Liver (tissue), 9 donors: ENCODE data around the gene GRIK2. TPM values are rescaled to one million over a fixed set of nuclear protein-coding genes. Genes with fewer than 3 reads are reported as not detected.

Source experiments
- DNase-seq: peaks from one replicate; pipeline ENCODE4 v3.0.0-alpha.2; 2017; ENCODE audit warnings: low spot score
- H3K27ac ChIP-seq, 2 donors: one replicate each; pipeline ENCODE4 v1.7.0; 2013; ENCODE audit warnings: inconsistent platforms in 2 of 2, low read length in 2 of 2, control low read depth in 1 of 2, low read depth in 1 of 2, mild to moderate bottlenecking in 1 of 2
- H3K27me3 ChIP-seq, 4 donors: one replicate each; pipeline versions ENCODE4 v1.6.1 to v1.7.0; 2013; ENCODE audit warnings: low read length in 3 of 4, inconsistent platforms in 1 of 4, mild to moderate bottlenecking in 1 of 4, moderate library complexity in 1 of 4; ENCODE audit not compliant: control insufficient read depth in 4 of 4, insufficient read depth in 4 of 4
- H3K36me3 ChIP-seq, 4 donors: one replicate each; pipeline versions ENCODE4 v1.6.1 to v1.7.0; 2013; ENCODE audit warnings: low read length in 3 of 4, mild to moderate bottlenecking in 3 of 4, low read depth in 1 of 4, moderate library complexity in 1 of 4; ENCODE audit not compliant: control insufficient read depth in 4 of 4, insufficient read depth in 3 of 4
- H3K4me1 ChIP-seq, 4 donors: one replicate each; pipeline versions ENCODE4 v1.6.1 to v1.7.0; 2013; ENCODE audit warnings: low read length in 3 of 4, mild to moderate bottlenecking in 3 of 4, moderate library complexity in 1 of 4; ENCODE audit not compliant: control insufficient read depth in 4 of 4, insufficient read depth in 4 of 4
- H3K4me3 ChIP-seq, 3 donors: one replicate each; pipeline versions ENCODE4 v1.6.1 to v1.7.0; 2013; ENCODE audit warnings: low read length in 3 of 3, control low read depth in 1 of 3, low read depth in 1 of 3, mild to moderate bottlenecking in 1 of 3
- H3K9ac ChIP-seq, 2 donors: one replicate each; pipeline ENCODE4 v1.7.0; 2013; ENCODE audit warnings: low read length in 2 of 2, mild to moderate bottlenecking in 2 of 2, moderate library complexity in 2 of 2, control low read depth in 1 of 2, low read depth in 1 of 2
- H3K9me3 ChIP-seq, 4 donors: one replicate each; pipeline versions ENCODE4 v1.6.1 to v1.7.0; 2013; ENCODE audit warnings: low read length in 3 of 4; ENCODE audit not compliant: control insufficient read depth in 4 of 4
- CTCF ChIP-seq: fragments of 150-350 bp; IDR thresholded peaks from 2 replicates; pipeline ENCODE4 v1.5.1; 2017; ENCODE audit warnings: improper control_type of control experiment, low read depth, low read length; ENCODE audit not compliant: missing input control
- EGR1 ChIP-seq, 2 donors: IDR thresholded peaks; 2 replicates each; pipeline ENCODE4 v1.6.1; 2016 to 2018; ENCODE audit warnings: antibody characterized with exemption in 2 of 2, low read depth in 2 of 2
- FOXA1 ChIP-seq: IDR thresholded peaks from 2 replicates; pipeline ENCODE4 v1.6.1; 2016; ENCODE audit warnings: antibody characterized with exemption
- FOXA2 ChIP-seq: IDR thresholded peaks from 2 replicates; pipeline ENCODE4 v1.6.1; 2016; ENCODE audit warnings: antibody characterized with exemption
- GABPA ChIP-seq, 2 donors: IDR thresholded peaks in 1 of 2; conservative IDR thresholded peaks in 1 of 2; 2 replicates each; pipeline ENCODE4 v1.6.1; 2016; ENCODE audit warnings: antibody characterized with exemption in 2 of 2, mild to moderate bottlenecking in 1 of 2, moderate library complexity in 1 of 2
- HNF4A ChIP-seq, 2 donors: conservative IDR thresholded peaks; 2 replicates each; pipeline ENCODE4 v1.6.1; 2016; ENCODE audit warnings: antibody characterized with exemption in 2 of 2, mild to moderate bottlenecking in 2 of 2
- HNF4G ChIP-seq: IDR thresholded peaks from 2 replicates; pipeline ENCODE4 v1.6.1; 2016; ENCODE audit warnings: antibody characterized with exemption
- JUND ChIP-seq, 2 donors: IDR thresholded peaks; 2 replicates each; pipeline ENCODE4 v1.6.1; 2016; ENCODE audit warnings: antibody characterized with exemption in 2 of 2
- MAX ChIP-seq: IDR thresholded peaks from 2 replicates; pipeline ENCODE4 v1.6.1; 2016; ENCODE audit warnings: antibody characterized with exemption
- NR2F2 ChIP-seq: IDR thresholded peaks from 2 replicates; pipeline ENCODE4 v1.6.1; 2016; ENCODE audit warnings: antibody characterized with exemption
- RAD21 ChIP-seq, 2 donors: IDR thresholded peaks; 2 replicates each; pipeline ENCODE4 v1.6.1; 2016; ENCODE audit warnings: antibody characterized with exemption in 2 of 2, mild to moderate bottlenecking in 2 of 2
- RXRA ChIP-seq, 2 donors: IDR thresholded peaks; 2 replicates each; pipeline ENCODE4 v1.6.1; 2017 to 2018; ENCODE audit warnings: antibody characterized with exemption in 2 of 2, mild to moderate bottlenecking in 1 of 2
- SP1 ChIP-seq: IDR thresholded peaks from 2 replicates; pipeline ENCODE4 v1.6.1; 2018; ENCODE audit warnings: antibody characterized with exemption, mild to moderate bottlenecking
- TAF1 ChIP-seq: conservative IDR thresholded peaks from 2 replicates; pipeline ENCODE4 v1.6.1; 2016; ENCODE audit warnings: antibody characterized with exemption, mild to moderate bottlenecking
- YY1 ChIP-seq: IDR thresholded peaks from 2 replicates; pipeline ENCODE4 v1.6.1; 2016; ENCODE audit warnings: antibody characterized with exemption, mild to moderate bottlenecking
- ZBTB33 ChIP-seq: IDR thresholded peaks from 2 replicates; pipeline ENCODE4 v1.6.1; 2016; ENCODE audit warnings: antibody characterized with exemption
- WGBS: extraction: QIAGEN DNeasy Blood & Tissue Kit; methylation state at CpG from one replicate; pipeline ENCODE4 v1.1.7; 2013; 5-methylcytosine and 5-hydroxymethylcytosine counted together
- polyA plus RNA-seq, 2 donors: library from polyadenylated mRNA; stranded (reverse) in 1 of 2; unstranded in 1 of 2; fragments of 200-250 nt in 1 of 2; fragments of >200 nt in 1 of 2; fragmentation: Nextera tagmentation in 1 of 2; extraction: Ambion mirVana in 1 of 2; gene quantifications; one replicate each; pipeline versions ENCODE4 v1.2.1 to v1.2.3, GENCODE V29; 2013 to 2015
- total RNA-seq, 2 donors: library from RNA; depleted of rRNA; stranded (reverse); fragments of >200 nt; gene quantifications; one replicate each; pipeline ENCODE4 v1.2.3, GENCODE V29; 2014
- TF ChIP-seq, protein P1 (sequence below): IDR thresholded peaks from 2 replicates; pipeline ENCODE4 v1.6.1; 2016; ENCODE audit warnings: antibody characterized with exemption
- TF ChIP-seq, protein P2 (sequence below): IDR thresholded peaks from 2 replicates; pipeline ENCODE4 v1.6.1; 2016; ENCODE audit warnings: antibody characterized with exemption, mild to moderate bottlenecking
- donor health status: healthy.
- donor health status: healthy.
- donor health status: healthy.
- donor health status: healthy.
- donor health status: healthy.

The GRIK2 gene
- total and polyA plus RNA-seq, 4 donors: 0.02 to 0.17 (median 0.05) TPM

DNA sequence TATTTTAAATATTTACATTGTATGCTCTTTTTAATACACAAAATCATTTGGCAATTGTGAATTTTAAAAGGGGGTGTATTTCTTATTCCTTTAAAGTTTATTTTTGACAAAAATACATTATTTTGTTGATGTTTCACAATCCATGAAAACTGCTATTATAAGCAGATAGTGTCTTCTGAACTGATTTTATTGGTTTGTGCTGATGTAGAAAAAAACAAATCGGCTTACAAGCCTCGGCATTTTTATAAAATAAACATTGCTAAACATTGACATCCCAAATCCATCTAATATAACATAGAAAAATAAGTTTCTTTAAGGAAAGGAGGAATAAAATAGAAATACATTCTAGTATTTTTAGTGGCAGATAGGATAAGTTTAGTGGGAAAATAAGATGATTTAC lies 634.7 kb downstream of the GRIK2 start:
- 69% methylated on average over 2 of the region's 2 CpGs for WGBS

More for the DNA sequence above, 634.7 kb downstream of the GRIK2 start:
- Histone ChIP-seq H3K9me3 (no peaks in the 10 kb centered on the region), H3K9ac (no peak overlapping the region), H3K4me1 (no peaks in the 10 kb centered on the region), H3K36me3 (no peaks in the 10 kb centered on the region), H3K27me3 (no peaks in the 10 kb centered on the region), H3K27ac (no peak overlapping the region), H3K4me3 (no peak overlapping the region)
- DNase-seq: no peak
- TF ChIP-seq RXRA (IDR thresholded peaks at IDR 0.05): no peak
- TF ChIP-seq EGR1 (IDR thresholded peaks at IDR 0.05; ENCODE audit: low read depth in 2 of 2): no peak
- no peak for TF ChIP-seq JUND (IDR thresholded peaks at IDR 0.05)
- no peak for TF ChIP-seq TAF1
- no peak for TF ChIP-seq FOXA1
- no peak for TF ChIP-seq CTCF
- TF ChIP-seq, protein P1, sequence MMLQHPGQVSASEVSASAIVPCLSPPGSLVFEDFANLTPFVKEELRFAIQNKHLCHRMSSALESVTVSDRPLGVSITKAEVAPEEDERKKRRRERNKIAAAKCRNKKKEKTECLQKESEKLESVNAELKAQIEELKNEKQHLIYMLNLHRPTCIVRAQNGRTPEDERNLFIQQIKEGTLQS: no peak
- TF ChIP-seq RAD21 (IDR thresholded peaks at IDR 0.05): no peak
- no peak for TF ChIP-seq NR2F2
- TF ChIP-seq ZBTB33: no peak
- no peak for TF ChIP-seq HNF4G
- no peak for TF ChIP-seq FOXA2
- no peak for TF ChIP-seq HNF4A (conservative IDR thresholded peaks at IDR 0.05)
- no peak for TF ChIP-seq SP1
- no peak for TF ChIP-seq GABPA (IDR thresholded peaks at IDR 0.05 in 1 of 2, conservative IDR thresholded peaks at IDR 0.05 in 1 of 2)
- no peak for TF ChIP-seq YY1
- TF ChIP-seq MAX: no peak
- TF ChIP-seq, protein P2, sequence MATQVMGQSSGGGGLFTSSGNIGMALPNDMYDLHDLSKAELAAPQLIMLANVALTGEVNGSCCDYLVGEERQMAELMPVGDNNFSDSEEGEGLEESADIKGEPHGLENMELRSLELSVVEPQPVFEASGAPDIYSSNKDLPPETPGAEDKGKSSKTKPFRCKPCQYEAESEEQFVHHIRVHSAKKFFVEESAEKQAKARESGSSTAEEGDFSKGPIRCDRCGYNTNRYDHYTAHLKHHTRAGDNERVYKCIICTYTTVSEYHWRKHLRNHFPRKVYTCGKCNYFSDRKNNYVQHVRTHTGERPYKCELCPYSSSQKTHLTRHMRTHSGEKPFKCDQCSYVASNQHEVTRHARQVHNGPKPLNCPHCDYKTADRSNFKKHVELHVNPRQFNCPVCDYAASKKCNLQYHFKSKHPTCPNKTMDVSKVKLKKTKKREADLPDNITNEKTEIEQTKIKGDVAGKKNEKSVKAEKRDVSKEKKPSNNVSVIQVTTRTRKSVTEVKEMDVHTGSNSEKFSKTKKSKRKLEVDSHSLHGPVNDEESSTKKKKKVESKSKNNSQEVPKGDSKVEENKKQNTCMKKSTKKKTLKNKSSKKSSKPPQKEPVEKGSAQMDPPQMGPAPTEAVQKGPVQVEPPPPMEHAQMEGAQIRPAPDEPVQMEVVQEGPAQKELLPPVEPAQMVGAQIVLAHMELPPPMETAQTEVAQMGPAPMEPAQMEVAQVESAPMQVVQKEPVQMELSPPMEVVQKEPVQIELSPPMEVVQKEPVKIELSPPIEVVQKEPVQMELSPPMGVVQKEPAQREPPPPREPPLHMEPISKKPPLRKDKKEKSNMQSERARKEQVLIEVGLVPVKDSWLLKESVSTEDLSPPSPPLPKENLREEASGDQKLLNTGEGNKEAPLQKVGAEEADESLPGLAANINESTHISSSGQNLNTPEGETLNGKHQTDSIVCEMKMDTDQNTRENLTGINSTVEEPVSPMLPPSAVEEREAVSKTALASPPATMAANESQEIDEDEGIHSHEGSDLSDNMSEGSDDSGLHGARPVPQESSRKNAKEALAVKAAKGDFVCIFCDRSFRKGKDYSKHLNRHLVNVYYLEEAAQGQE: no peak
